Kidney tubule cell (primary cell): Measurements from ENCODE around the gene RRP8.
A peak's percentile ranks its signal among the peaks of the same experiment; 100 is the strongest.

Source experiments
- DNase-seq: peaks from one replicate; pipeline ENCODE4 v3.0.0-alpha.2; 2018; ENCODE audit warnings: low spot score

The RRP8 gene

DNA sequence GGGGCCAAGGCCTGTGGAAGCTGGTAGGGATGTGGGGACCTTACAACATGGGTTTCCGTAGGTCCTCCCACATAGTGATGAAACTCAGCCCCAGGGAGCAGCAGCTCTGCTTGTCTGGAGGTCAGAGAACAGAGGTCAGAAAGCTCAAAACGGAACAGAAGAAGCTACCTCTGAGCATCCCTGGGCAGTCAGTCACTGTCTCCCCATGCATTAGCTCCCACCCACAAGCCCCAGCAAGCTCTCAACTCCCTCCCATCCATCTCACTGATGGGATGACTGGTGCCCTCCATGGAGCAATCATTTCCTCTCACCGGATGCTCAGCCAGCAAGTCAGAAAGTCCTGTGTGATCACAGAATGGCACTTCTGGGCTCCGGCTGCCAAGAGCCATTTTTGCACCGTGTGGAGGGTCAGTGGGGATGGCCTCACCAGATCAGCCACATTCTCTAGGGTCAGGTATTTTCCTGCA, 13.9 kb upstream of the RRP8 start:
- no peak for DNase-seq

DNA sequence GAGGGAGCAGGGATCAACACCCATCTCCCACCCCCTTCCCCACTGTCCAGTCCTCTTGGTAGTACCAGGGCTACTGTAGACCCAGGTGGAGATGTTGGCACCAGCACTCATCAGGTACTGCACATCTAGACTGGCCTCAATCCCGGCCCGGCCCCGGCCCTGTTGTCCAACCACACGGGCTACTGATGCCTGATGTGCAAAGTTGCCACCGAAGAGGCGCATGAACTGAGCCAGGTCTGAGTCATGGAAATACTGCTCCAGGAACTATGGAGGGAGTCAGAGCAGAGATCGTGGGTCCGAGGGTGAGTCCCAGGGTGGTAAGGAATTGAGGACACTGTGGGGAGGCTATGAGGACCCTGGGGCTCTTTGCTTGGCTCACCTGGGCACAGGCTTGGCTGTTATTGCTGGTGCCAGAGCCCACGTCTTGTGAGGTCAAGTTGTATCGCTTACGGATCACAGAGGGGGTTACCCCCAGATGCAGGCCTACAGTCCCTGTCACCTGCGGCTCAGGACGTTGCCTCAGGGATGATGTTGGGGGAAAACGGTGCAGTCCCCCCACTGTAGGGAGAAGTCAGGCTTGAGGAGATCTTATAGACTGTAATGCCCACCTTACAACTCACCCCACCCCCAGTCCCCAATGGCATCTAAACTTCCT, 13.3 kb upstream of the RRP8 start:
- no peak for DNase-seq

DNA sequence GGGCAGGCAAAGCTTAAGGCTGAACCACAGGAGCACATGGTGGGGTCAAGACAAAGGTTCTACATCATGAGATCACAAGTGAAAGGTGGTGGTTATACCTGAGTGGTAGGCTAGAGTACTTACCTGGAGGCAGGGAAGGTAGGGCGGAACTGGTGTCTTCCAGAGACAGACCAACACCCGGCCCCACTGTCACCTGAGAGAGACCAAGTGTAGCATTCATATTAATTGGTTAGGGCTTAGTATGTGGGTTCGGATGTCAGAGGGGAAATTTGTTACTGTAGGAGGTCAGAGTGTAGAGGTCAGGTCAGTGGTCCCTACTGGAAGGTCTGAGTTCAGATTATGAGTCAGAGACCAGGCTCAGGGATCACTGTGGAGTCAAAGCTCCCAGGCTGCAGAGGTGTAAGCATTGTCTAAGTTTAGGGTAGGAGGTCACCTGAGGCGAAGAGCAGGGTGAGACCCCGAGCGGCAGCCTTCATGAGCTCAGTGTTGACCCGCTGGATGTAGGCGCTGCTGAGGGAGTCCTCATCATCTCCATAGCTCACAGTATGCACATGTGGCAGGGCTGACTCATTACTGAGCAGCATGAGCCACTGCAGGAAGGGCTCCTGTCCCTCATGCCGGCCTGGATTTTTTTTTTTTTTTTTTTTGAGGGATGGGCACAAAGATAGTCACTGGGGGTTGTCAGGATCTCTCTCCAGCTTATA, 12.6 kb upstream of the RRP8 start:
- peak; percentile 19 for DNase-seq

DNA sequence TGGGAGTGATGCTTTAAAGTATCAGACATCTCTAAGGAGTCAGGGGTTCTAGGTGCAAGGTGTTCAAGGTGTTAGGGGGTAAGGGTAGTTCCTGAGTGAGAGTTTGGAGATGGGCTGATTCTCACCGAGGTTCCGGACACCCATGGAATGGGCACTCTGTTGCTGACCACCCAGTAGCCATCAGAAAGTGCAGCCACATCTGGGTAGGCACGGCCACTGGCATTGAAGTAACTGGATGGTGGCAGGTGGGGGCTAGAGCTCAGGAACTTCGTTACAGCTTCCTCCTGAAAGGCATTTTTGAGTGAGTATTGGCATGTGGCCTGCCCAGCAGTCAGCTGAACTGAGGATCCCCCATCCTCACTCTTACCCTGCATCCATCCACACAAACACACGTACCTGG, 11.6 kb upstream of the RRP8 start:
- no peak for DNase-seq

DNA sequence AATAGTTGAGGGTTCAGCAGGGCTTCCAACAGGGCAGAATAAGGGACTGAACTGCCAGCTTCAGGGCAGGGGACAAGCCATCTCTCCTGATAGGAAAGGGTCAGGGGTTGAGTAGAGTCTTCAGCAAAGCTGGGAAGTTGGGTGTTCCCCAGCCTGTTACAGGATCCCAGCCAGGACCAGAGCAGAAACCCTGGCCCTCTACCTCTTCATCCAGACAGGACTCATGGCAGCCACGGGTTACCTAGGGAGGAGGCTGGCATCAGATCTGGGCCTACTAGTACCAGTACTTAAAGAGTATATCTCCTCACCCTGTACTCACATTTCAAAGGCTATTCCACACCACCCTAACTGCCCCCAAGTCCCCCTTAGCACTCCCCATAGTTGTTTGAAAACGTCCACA, 11.0 kb upstream of the RRP8 start:
- DNase-seq, result no peak

DNA sequence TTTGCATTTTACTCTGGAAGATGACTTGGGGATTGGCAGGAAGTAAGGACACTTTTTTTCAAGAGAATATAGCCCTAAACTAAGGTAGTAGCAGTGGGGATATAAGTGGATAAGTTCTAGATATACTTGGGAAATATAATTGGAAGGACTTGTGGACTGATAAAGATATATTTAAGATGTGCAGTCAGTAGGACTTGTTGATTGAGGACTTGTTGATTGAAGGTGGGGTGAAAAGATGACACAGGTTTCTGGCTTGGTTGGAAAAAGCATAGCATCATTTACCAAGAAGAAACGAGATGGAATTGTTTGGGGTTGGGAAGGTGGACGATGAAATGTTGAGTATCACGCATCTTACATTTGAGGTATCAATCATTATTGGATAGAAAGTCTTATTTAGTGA, 10.1 kb upstream of the RRP8 start:
- no peak for DNase-seq

DNA sequence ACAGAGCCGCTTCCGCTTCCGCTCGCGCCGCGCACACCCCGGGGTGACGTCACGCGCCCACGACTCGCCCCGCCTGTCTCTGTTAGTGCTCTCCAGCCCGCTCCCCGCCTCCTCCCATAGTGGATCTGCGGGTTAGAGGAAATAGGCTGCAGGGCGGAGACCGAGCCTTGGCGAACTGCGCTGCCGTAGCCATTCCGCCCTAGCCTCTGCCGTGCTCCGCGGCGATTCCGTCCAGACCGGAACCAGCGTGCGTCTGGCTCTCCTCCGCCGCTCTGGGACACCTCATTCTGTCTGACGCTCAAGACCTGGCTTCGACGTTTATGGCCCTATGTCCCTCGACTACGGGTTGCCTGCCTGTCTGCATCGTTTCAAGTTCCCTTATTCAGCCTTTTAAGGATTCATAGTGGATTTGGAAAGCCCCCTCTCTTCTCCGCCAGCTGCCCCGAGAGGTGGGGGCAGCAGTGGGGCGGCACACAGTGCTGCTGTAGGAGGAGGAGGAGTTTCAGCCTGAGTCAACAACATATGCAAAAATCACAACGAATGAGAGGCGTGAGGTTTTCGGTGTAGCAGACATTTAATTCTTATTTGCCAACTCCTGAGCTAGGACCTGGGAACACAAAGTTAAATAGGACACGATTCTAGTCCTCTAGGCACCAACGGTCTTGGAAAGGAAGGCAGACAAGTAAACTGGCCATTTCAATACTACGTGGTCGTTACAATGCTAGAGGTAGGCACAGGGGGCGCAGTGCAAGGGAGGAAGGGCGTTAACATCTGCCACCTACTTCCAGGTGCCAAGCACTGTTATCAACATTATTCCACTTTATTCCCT, 9.0 kb upstream of the RRP8 start, which contains the start of gene TAF10:
Gene TAF10, minus strand, starts transcription at position 4 of the 829 bp plus-strand sequence. CDS start 27 bp downstream, outside the sequence.
- peak; percentile 97 for DNase-seq

DNA sequence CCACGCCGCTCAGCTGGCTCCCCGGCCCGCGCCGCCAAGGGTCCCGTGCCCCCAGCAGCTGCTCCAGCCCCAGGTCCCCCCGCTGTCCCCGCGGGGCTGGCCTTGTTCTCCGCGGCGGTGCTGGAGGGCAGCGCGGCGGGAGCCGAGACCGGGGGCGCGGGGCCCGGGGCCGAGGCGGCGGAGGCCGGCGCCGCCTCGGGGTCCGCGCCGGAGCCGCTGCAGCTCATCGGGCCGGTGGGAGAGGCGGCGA, 8.5 kb upstream of the RRP8 start:
- DNase-seq, result no peak

DNA sequence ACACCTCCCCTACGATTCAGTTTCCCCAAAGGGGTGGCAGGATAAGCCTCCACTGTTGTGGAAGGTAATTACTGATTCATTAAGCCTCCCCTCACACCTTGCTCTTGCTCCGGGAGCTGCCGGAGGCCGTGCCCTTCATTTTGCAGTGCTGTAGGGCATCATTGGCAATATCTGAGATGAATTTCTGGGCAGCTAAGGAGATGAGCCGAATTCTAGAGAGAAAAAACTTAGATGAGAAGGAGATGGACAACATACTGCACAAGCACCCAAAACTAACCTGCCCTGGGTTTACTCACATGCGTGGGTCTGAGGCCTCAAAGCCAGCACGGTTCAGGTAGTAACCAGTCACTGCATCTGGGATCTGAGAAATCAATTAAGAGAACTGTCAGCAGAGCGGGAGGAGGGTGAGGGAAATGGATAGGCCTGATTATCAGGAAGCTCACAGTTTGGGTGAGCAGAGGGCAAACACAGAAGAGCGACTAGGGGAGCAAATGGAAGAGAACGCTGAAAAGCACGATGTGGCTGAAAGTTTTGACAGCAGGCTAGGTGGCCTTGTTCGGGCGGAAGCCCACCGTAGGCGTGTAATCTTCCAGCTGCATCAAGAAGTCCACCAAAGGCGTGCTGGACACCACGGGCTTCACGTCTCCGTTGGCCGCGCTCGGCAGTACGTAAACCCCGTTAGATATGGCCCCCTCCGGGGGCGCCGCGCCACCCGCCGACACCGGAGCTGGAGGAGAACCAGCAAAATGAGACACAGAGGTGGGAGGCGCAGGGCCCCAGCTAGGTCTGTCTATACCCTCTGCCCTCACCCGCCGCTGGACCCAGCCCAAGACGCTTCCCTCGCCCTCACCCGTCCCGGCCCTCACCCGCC, 7.9 kb upstream of the RRP8 start:
- peak; percentile 39 for DNase-seq

DNA sequence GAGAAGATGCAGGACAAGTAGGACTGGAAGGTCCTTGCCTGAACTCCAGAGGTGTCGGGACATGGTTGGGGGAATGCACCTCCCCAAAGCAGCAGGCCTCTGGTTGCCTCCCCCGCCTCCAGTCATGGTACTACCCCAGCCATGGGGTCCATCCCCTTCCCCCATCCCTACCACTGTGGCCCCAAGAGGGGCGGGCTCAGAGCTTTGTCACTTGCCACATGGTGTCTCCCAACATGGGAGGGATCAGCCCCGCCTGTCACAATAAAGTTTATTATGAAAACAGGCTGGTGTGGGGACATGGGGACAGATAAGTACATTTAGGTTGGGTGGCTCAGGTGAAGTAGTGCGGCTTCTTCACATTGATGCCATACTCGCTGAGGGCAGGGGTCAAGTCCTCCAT, 7.2 kb upstream of the RRP8 start:
- no peak for DNase-seq

DNA sequence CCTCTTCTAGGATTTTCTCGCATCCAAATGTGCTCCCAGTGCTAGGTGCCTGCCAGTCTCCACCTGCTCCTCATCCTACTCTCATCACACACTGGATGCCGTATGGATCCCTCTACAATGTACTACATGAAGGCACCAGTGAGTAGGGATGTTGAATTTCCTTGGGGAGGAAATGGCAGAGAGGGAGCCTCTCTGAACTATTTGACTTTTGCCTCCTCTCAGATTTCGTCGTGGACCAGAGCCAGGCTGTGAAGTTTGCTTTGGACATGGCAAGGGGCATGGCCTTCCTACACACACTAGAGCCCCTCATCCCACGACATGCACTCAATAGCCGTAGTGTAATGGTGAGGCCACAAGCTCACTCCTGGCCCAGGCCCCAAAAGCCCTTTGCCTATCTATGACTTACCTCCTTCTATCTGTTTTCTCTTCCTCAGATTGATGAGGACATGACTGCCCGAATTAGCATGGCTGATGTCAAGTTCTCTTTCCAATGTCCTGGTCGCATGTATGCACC, 6.1 kb upstream of the RRP8 start:
- DNase-seq, result no peak

DNA sequence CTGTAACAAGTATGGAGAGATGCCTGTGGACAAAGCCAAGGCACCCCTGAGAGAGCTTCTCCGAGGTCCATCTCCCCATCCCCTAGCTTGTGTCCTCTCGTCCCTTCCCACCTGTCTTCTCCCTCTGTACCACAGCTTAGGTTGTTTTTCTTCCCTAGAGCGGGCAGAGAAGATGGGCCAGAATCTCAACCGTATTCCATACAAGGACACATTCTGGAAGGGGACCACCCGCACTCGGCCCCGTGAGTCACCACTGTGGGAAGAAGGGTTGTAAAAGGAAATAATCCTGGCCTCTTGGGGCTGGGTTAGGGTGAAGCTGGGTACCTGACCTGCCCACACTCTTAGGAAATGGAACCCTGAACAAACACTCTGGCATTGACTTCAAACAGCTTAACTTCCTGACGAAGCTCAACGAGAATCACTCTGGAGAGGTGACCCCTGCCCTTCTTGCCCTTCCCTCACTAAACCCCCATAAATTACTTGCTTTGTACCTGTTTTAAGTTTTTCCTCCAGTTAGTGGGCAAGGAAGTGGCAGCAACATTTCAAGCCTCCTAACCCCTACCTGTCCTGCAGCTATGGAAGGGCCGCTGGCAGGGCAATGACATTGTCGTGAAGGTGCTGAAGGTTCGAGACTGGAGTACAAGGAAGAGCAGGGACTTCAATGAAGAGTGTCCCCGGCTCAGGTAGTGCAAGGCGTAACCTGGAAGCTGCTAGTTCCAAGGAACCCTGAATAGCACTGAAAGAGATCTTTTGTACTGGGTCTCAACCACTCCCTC, 5.5 kb upstream of the RRP8 start:
- DNase-seq, result no peak

DNA sequence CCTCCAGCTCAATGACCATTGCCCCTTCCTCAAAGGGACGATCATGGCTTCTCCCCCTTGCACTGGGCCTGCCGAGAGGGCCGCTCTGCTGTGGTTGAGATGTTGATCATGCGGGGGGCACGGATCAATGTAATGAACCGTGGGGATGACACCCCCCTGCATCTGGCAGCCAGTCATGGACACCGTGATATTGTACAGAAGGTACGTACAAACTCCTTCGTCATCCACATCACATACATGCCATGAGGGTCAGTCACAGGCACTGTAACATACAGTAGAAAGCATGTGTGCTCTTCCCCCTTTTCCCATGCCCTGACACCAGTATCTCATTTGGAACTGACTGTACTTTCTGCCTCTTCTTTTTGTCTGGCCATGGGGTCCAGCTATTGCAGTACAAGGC, 4.6 kb upstream of the RRP8 start:
- DNase-seq, result no peak

DNA sequence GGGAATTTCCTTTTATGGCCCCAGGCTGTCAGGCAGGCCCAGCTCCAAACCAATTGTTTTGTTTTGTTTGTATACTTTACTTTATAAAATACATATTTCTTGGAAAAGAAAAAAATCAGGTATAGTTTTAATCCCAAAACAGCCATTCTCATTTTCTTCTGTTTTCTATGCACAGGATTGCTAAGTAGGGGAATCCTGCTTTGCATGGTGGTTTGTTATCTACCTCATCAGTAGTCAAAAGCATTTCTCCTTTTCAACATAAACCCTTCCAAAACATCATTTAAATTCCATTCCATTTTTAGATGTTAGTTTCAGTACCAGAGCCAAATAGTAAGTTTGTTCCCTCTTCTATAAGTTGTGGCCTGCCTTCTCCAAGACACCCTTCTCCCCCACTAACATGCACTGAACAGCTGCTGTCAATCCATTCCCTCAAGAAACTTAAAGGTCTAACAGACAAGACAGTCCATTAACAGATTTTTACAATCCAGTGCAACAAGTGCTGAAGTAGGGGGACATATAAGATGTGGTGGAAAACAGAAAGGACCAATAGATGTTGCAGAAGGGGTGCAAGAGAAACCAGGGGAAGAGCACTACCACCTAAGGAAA, 3.9 kb upstream of the RRP8 start:
- no peak for DNase-seq

DNA sequence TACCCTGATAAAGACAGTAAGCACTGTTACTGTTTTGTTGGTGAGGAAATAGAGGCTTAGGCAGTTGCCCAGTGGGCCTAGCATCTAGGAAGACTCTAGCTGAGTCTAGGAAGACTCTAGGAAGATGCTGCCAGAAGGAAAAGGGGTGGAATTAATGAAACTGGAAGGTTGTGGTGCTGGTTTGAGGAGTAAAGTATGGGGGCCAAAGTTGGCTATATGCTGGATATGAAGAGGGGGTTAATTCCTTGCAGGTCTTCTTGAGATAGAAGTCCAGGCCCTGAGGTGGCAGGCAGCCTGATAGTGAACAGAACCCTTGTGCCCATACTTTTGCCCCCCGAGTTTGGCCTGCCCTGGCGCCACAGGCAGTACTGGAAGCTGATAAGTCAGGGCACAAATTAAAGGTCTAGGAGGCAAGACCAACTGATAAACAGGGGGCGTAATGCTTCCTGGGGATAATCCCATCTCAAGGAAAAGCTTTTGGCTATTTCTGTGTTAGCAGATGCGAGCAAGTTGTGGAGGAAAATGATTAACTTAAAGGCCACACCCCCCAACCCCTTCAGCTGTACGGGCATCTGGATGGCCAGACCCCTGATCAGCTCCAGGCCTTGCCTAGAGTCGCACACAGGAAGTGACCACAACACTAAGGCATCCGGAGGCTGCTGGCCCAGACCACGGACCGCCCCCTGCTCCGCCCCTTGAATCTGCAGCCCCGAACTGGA, 3.2 kb upstream of the RRP8 start:
- DNase-seq, result peak; percentile 97

DNA sequence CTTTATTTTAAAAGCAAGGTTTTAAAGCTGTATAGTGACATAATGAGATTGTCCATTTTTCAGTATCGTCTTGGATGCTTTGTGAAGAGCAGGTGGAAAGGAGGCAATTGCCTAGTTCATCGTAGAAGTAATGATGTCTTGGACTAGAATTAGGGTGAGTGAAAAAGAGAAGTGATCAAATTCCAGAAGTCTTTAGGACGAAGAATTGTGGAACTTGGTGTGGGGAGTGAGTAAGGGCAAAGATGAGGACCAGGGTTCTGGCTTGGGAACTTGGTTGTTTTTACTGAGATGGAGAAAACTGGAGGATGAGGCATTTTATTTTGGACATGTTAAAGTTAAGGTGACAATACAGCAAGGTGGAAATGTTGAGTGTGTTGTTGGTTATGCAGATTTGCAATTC, 1.4 kb upstream of the RRP8 start:
- no peak for DNase-seq

DNA sequence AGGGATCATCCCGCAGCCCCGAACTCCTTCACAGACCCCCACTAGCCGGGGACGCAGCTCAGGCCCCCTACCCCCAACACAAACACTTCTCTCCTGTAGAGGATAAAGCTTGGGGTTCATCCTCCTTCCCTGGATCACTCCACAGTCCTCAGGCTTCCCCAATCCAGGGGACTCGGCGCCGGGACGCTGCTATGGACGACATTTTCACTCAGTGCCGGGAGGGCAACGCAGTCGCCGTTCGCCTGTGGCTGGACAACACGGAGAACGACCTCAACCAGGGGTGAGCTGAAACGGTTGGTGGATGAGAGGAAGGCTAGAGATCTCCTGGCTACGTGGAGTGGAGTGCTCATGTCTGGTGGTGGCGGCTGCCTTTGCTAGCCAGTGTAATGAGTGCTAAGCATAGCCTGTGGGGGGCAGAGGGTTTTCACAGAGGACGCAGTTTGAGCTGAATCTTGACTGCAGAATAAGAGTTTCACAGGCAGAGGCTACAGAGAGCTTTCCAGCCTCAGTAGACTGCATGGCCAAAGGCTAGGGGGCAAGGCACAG, 738 bp upstream of the RRP8 start:
- DNase-seq, result peak; percentile 65

DNA sequence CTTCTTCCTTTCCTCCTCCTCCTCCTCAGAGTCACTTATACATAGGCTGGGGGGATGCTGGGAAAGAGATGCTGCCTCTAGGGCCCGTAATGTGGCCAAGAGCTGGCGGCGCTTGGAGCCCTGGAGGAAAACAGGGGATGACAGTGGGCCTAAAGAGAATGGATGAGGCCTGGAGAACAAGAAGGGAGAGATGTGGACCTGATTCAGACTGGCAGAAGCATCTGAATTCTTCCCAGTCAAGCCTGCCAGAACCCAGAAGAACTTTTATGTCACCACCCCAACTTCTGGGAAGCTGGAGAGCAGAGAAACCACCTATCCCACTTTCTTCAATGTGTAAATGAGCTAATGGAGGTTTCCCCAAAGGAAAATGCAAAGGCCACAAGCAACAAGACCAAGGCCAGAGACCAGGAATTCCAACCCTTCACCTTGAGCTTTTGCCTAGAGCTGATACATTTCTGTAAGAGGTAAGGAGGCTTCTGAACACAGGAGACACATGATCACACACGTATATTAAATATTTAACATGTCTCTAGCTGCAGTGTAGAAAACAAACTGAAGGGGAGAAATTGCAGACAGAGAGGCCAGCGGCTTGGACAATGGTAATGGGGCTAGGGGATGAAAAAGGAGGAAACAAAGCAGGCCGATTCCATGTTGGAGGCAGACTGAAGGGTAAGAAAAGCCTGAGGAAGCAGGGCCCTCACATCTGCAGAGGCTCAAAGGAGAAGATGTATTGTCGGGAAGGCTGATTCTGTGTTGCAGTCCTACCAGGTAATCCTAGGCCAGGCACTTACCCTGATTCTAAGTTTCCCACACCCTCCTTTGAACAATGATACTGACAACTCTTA, 1.1 kb downstream of the RRP8 start:
- peak; percentile 4 for DNase-seq

DNA sequence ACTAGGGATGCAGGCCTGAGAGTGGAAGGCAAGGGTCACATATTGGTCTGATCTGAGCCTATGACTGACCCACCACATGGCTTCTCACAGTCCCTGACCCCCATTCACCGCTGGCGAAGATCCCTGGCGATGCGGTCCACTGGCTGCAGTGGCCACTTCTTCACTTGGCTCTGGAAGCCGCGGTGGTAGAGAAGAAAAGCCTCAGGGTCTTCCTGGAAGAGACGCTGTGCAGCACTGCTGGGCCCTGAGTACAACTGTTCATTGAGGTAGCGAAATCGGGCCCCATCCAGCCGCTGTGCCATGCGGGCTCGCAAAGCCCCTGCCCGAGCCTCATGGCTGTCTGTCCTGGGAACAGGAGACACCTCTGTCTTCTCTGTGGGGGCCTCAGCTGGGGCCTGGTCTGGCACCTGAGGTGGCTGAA, 2.4 kb downstream of the RRP8 start:
- no peak for DNase-seq
